PC-9 (cell line): ENCODE data around the gene TRAF1. TPM values are rescaled to one million over a fixed set of nuclear protein-coding genes. Genes with fewer than 3 reads are reported as not detected.

ENCODE experiments used
- BruUV-seq: library from RNA; stranded (reverse); fragments of 400-500 nt; replicated peaks from 2 replicates; lab custom pipeline; 2021; lab: Mats Ljungman, UMichigan
- CTCF ChIA-PET: fragments of 300-600 bp; sonication (Branson Sonifier 250); formaldehyde crosslinking; loops from one replicate; lab custom pipeline; 2022; ENCODE audit warnings: antibody characterized with exemption; lab: Charles Lee
- POLR2A ChIA-PET: fragments of 300-600 bp; sonication (Branson Sonifier 250); formaldehyde crosslinking; loops from one replicate; lab custom pipeline; 2022; ENCODE audit warnings: antibody characterized with exemption; ENCODE audit not compliant: unreplicated experiment; lab: Charles Lee
- DNase-seq, 2 experiments: peaks; one replicate each; pipeline versions ENCODE4 v3.0.0 to v3.0.0-alpha.2; 2015 to 2022; ENCODE audit warnings: mixed read lengths in 1 of 2
- H2AFZ ChIP-seq: fragments of 200-600 bp; sonication (generic); 2 replicates; pipeline ENCODE4 v1.8.1; 2017; ENCODE audit warnings: antibody characterized with exemption
- H3F3A ChIP-seq: fragments of 200-600 bp; sonication (generic); 2 replicates; pipeline ENCODE4 v1.8.1; 2017; ENCODE audit warnings: antibody characterized with exemption, mild to moderate bottlenecking, low read depth; ENCODE audit not compliant: insufficient read depth
- H3K27ac ChIP-seq: fragments of 200-600 bp; sonication (generic); 2 replicates; pipeline ENCODE4 v1.6.1; 2016; ENCODE audit warnings: mixed run types
- H3K27me3 ChIP-seq: fragments of 200-600 bp; sonication (generic); 2 replicates; pipeline ENCODE4 v1.6.1; 2016; ENCODE audit warnings: low read depth, mixed run types; ENCODE audit not compliant: insufficient read depth
- H3K36me3 ChIP-seq: fragments of 200-600 bp; sonication (generic); 2 replicates; pipeline ENCODE4 v1.6.1; 2016; ENCODE audit warnings: low read depth, mixed run types
- H3K4me1 ChIP-seq: fragments of 200-600 bp; sonication (generic); replicated peaks from 2 replicates; pipeline ENCODE4 v1.6.1; 2016; ENCODE audit warnings: mixed run types; ENCODE audit not compliant: insufficient read depth
- H3K4me2 ChIP-seq: fragments of 200-600 bp; sonication (generic); 2 replicates; pipeline ENCODE4 v1.6.1; 2017; ENCODE audit warnings: mixed run types
- H3K4me3 ChIP-seq: fragments of 200-600 bp; sonication (generic); 2 replicates; pipeline ENCODE4 v1.6.1; 2016; ENCODE audit warnings: mixed run types
- H3K79me2 ChIP-seq: fragments of 200-600 bp; sonication (generic); 2 replicates; pipeline ENCODE4 v1.6.1; 2017; ENCODE audit warnings: low read depth, mixed run types
- H3K9me2 ChIP-seq: fragments of 200-600 bp; sonication (generic); 2 replicates; pipeline ENCODE4 v1.8.1; 2017; ENCODE audit warnings: mild to moderate bottlenecking; ENCODE audit not compliant: insufficient read depth
- H3K9me3 ChIP-seq: fragments of 200-600 bp; sonication (generic); 2 replicates; pipeline ENCODE4 v1.8.1; 2016; ENCODE audit warnings: low read depth; ENCODE audit not compliant: insufficient read depth
- H4K20me1 ChIP-seq: fragments of 200-600 bp; sonication (generic); 2 replicates; pipeline ENCODE4 v1.8.1; 2017; ENCODE audit not compliant: insufficient read depth
- CTCF ChIP-seq: fragments of 200-600 bp; sonication (generic); conservative IDR thresholded peaks from 2 replicates; pipeline ENCODE4 v1.6.1; 2017; ENCODE audit warnings: mixed run types, antibody characterized with exemption, mild to moderate bottlenecking, moderate library complexity
- EZH2 ChIP-seq: fragments of 200-600 bp; sonication (generic); IDR thresholded peaks from 2 replicates; pipeline ENCODE4 v1.8.0; 2017; ENCODE audit warnings: antibody characterized with exemption, low read depth
- intact Hi-C: fragments of 100-400 bp; cut with micrococcal nuclease; formaldehyde crosslinking; loops from one replicate; pipeline ENCODE4 v1.10.0; 2022; ENCODE audit not compliant: unreplicated experiment
- total RNA-seq: library from RNA; stranded (reverse); gene quantifications from 2 replicates; pipeline ENCODE4 v1.2.3, GENCODE V29; 2021

The TRAF1 gene
- total RNA-seq, 1 experiment from 2014 or later: 2.7 TPM

GRCh38 chr9:120889606-120890271 lies 36.9 kb downstream of the TRAF1 start:
- Histone ChIP-seq H2AFZ (no peak overlapping the region), H3K79me2 (no peaks in the 10 kb centered on the region), H3K9me2 (no peaks in the 10 kb centered on the region), H3K4me1 (peaks cover 21% of the 10 kb centered on the region), H3F3A (peaks cover 34% of the 10 kb centered on the region), H3K4me3 (no peak overlapping the region), H3K9me3 (no peaks in the 10 kb centered on the region), H3K27me3 (no peaks in the 10 kb centered on the region), H4K20me1 (no peaks in the 10 kb centered on the region), H3K36me3 (no peaks in the 10 kb centered on the region), H3K27ac (no peak overlapping the region), H3K4me2 (no peak overlapping the region)
- intact Hi-C loops: no loop called here
- BruUV-seq: no TSS peak
- CTCF ChIA-PET: interaction anchor here (0.6 to 0.7 kb wide), 2 partner anchors 17 to 30 kb away, joined by 10 to 15 read pairs; no protein-coding TSS in a partner anchor
- no peak for DNase-seq
- no peak for TF ChIP-seq CTCF
- TF ChIP-seq EZH2: no peak
- POLR2A ChIA-PET: interaction anchor here (0.5 kb wide), 1 partner anchor 43 kb away, joined by 3 read pairs; no protein-coding TSS in a partner anchor

DNA sequence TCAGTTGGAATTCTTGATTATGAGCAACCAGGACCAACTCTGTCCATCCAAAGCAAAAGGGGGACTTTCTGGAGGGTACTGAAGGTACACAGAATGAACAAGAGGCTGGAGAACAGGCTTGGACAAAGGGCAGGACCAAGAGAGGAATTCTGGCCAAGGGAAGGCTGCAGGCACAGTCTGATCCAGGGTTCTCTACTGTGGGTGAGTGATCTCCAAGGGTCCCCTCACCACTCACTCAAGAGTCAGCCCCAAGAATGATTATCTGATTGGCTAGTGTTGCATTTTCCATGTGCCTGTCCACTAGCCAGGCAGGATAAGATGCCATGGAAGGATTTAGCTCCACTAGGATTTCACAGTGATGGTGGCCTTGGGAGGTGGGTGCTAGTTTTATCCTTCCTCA lies 38.0 kb downstream of the TRAF1 start:
- Histone ChIP-seq H3K36me3 (no peaks in the 10 kb centered on the region), H3K79me2 (no peaks in the 10 kb centered on the region), H3K27ac (no peak overlapping the region), H3K4me3 (no peak overlapping the region), H3K9me2 (no peaks in the 10 kb centered on the region), H2AFZ (no peak overlapping the region), H3K4me1 (peaks cover 27% of the 10 kb centered on the region), H4K20me1 (no peaks in the 10 kb centered on the region), H3F3A (peaks cover 38% of the 10 kb centered on the region), H3K27me3 (no peaks in the 10 kb centered on the region), H3K9me3 (no peaks in the 10 kb centered on the region), H3K4me2 (no peak overlapping the region)
- TF ChIP-seq CTCF (no peak), EZH2 (no peak)
- DNase-seq: no peak
- POLR2A ChIA-PET: interaction anchor here (0.6 kb wide), 1 partner anchor 11 kb away, joined by 8 read pairs; no protein-coding TSS in a partner anchor
- BruUV-seq: no TSS peak
- intact Hi-C loops: no loop called here
- CTCF ChIA-PET: no interaction called here

- DNase-seq: peak; percentile 40 to 87
- ChIA-PET CTCF (no interaction called here), POLR2A (interaction anchor here (0.7 kb wide), 1 partner anchor 154 kb away, joined by 3 read pairs; no protein-coding TSS in a partner anchor)
- no peak overlapping the region for H3K4me3 ChIP-seq
- H2AFZ ChIP-seq: no peak overlapping the region
- no peaks in the 10 kb centered on the region for H3K79me2 ChIP-seq
- 0 out of 2 replicates have a peak overlapping the region, but pooled peaks have one; percentile 8 for H3K4me2 ChIP-seq
- peaks cover 33% of the 10 kb centered on the region for H3K4me1 ChIP-seq
- H4K20me1 ChIP-seq: no peaks in the 10 kb centered on the region
- H3K9me3 ChIP-seq: no peaks in the 10 kb centered on the region
- no peak overlapping the region for H3K27ac ChIP-seq
- no TSS peak for BruUV-seq
- H3K36me3 ChIP-seq: no peaks in the 10 kb centered on the region
- H3K9me2 ChIP-seq: no peaks in the 10 kb centered on the region
- peaks cover 38% of the 10 kb centered on the region for H3F3A ChIP-seq
- intact Hi-C loops: no loop called here
- no peaks in the 10 kb centered on the region for H3K27me3 ChIP-seq
- TF ChIP-seq EZH2: no peak
- no peak; the same call in 1 of the 2 replicates for TF ChIP-seq CTCF
Observed at GRCh38 chr9:120886490-120886967, 40.1 kb downstream of the TRAF1 start.
